K562 (cell line): Measurements from ENCODE around the gene RBM28. TPM values are rescaled to one million over a fixed set of nuclear protein-coding genes. Genes with fewer than 3 reads are reported as not detected.

Source experiments
- ATAC-seq: fragments of 200-7000 bp; cut with Tn5 transposase; 3 replicates; pipeline ENCODE4 v1.9.1; 2020; ENCODE audit warnings: moderate library complexity
- BruUV-seq: library from RNA; stranded (reverse); fragments of 400-500 nt; replicated peaks from 2 replicates; lab custom pipeline; 2021; lab: Mats Ljungman, UMichigan
- CTCF ChIA-PET: fragments of 300-600 bp; formaldehyde crosslinking; extraction: SDS; loops from one replicate; lab custom pipeline; 2021; ENCODE audit warnings: low intra/inter-chr PET ratio; lab: Yijun Ruan, JAX
- POLR2A ChIA-PET: fragments of 300-600, 350-650 bp; sonication (Branson Sonifier 250); formaldehyde crosslinking; extraction: SDS; loops from one replicate; lab custom pipeline; 2021; ENCODE audit warnings: antibody characterized with exemption, inconsistent platforms; lab: Yijun Ruan, JAX
- DNase-seq, 4 experiments: peaks; one replicate each; pipeline versions ENCODE4 v3.0.0 to v3.0.0-alpha.2; 2011 to 2018; ENCODE audit warnings: low spot score in 3 of 4, mixed read lengths in 3 of 4; ENCODE audit errors: extremely low read depth in 1 of 4
- FAIRE-seq: peaks from 2 replicates; lab custom pipeline; 2011; peaks lifted over from hg19 to GRCh38; lab: Jason Lieb, UNC
- H2AFZ ChIP-seq: 2 replicates; pipeline ENCODE4 v1.6.0; 2011; ENCODE audit warnings: low read depth, low read length, control low read depth, inconsistent platforms
- H3K27ac ChIP-seq: fragments of 200-600 bp; 3 replicates; pipeline ENCODE4 v1.8.0; 2011; ENCODE audit warnings: low read depth, mild to moderate bottlenecking, control low read depth, inconsistent platforms, low read length, moderate library complexity, mixed read lengths; ENCODE audit errors: extremely low read depth
- H3K27me3 ChIP-seq, 2 experiments: fragments of 300-600 bp in 1 of 2; 2 replicates in 1 of 2; 3 replicates in 1 of 2; pipeline versions ENCODE4 v1.6.0 to v1.8.0; 2011; ENCODE audit warnings: inconsistent platforms in 2 of 2, low read length in 2 of 2, mild to moderate bottlenecking in 1 of 2, mixed read lengths in 1 of 2, moderate library complexity in 1 of 2; ENCODE audit not compliant: control insufficient read depth in 2 of 2, insufficient read depth in 2 of 2
- H3K36me3 ChIP-seq: fragments of 300-600 bp; 3 replicates; pipeline ENCODE4 v1.8.0; 2011; ENCODE audit warnings: mild to moderate bottlenecking, low read length, inconsistent platforms; ENCODE audit not compliant: control insufficient read depth, insufficient read depth
- H3K4me1 ChIP-seq, 2 experiments: fragments of 200-600 bp in 1 of 2; replicated peaks in 1 of 2; 2 replicates in 1 of 2; 3 replicates in 1 of 2; pipeline versions ENCODE4 v1.5.1 to v1.8.0; 2011; ENCODE audit warnings: inconsistent platforms in 2 of 2, low read length in 2 of 2, mild to moderate bottlenecking in 1 of 2, mixed read lengths in 1 of 2, moderate library complexity in 1 of 2; ENCODE audit not compliant: control insufficient read depth in 2 of 2, insufficient read depth in 2 of 2
- H3K4me2 ChIP-seq: 2 replicates; pipeline ENCODE4 v1.6.1; 2011; ENCODE audit warnings: low read length, control low read depth, inconsistent platforms, mixed read lengths; ENCODE audit not compliant: insufficient read depth
- H3K4me3 ChIP-seq: fragments of 200-600 bp; sonication (generic), shearing (Covaris generic); 2 replicates; pipeline ENCODE4 v1.5.1; 2016; ENCODE audit warnings: control low read depth, inconsistent platforms
- H3K79me2 ChIP-seq: fragments of 200-600 bp; 3 replicates; pipeline ENCODE4 v1.8.0; 2011; ENCODE audit warnings: low read length, inconsistent platforms; ENCODE audit not compliant: control insufficient read depth, insufficient read depth
- H3K9ac ChIP-seq, 2 experiments: 2 replicates each; pipeline versions ENCODE4 v1.6.0 to v1.6.1; 2011; ENCODE audit warnings: low read depth in 2 of 2, low read length in 2 of 2, control low read depth in 1 of 2, inconsistent platforms in 1 of 2, mild to moderate bottlenecking in 1 of 2, mixed read lengths in 1 of 2; ENCODE audit not compliant: insufficient read depth in 1 of 2
- H3K9me1 ChIP-seq: one replicate; pipeline ENCODE4 v1.6.0; 2011; ENCODE audit warnings: inconsistent platforms, mild to moderate bottlenecking, low read length, moderate library complexity; ENCODE audit not compliant: control insufficient read depth, insufficient read depth
- H3K9me3 ChIP-seq: replicated peaks from 2 replicates; pipeline ENCODE4 v1.5.1; 2011; ENCODE audit warnings: low read depth, low read length, inconsistent platforms; ENCODE audit not compliant: control insufficient read depth, insufficient read depth
- H4K20me1 ChIP-seq: replicated peaks from 2 replicates; pipeline ENCODE4 v1.6.1; 2011; ENCODE audit warnings: low read length, inconsistent platforms, mixed read lengths; ENCODE audit not compliant: control insufficient read depth, insufficient read depth
- CTCFL ChIP-seq: IDR thresholded peaks from 2 replicates; pipeline ENCODE4 v1.6.1; 2011; ENCODE audit warnings: borderline replicate concordance, low read depth, mild to moderate bottlenecking, moderate library complexity, low read length; ENCODE audit not compliant: insufficient read depth, poor library complexity, severe bottlenecking
- DMBX1 ChIP-seq: fragments of 250-450 bp; sonication (Bioruptor Pico); IDR thresholded peaks from 2 replicates; pipeline ENCODE4 v1.8.0; 2022; ENCODE audit warnings: inconsistent platforms, mild to moderate bottlenecking, moderate library complexity, borderline replicate concordance
- HDAC8 ChIP-seq: fragments of 450-650 bp; IDR thresholded peaks from 2 replicates; pipeline ENCODE4 v1.6.1; 2016; ENCODE audit warnings: mild to moderate bottlenecking, missing genetic modification characterization, moderate library complexity, missing compliant biosample characterization
- HNRNPH1 ChIP-seq: fragments of 200-400 bp; formaldehyde crosslinking; optimal IDR thresholded peaks from 2 replicates; pipeline ENCODE3; 2017; ENCODE audit warnings: low read depth, mild to moderate bottlenecking, low read length, moderate library complexity
- NR3C1 ChIP-seq: sonication (generic); formaldehyde crosslinking; IDR thresholded peaks from 2 replicates; pipeline ENCODE4 v1.8.1; 2022; ENCODE audit warnings: missing genetic modification reagents
- RFX1 ChIP-seq: fragments of 450-650 bp; IDR thresholded peaks from 2 replicates; pipeline ENCODE4 v1.6.1; 2016; ENCODE audit warnings: mild to moderate bottlenecking, moderate library complexity
- RFX5 ChIP-seq: IDR thresholded peaks from 2 replicates; pipeline ENCODE4 v1.6.1; 2011; ENCODE audit warnings: low read depth, mild to moderate bottlenecking, improper control_type of control experiment, low read length
- SMARCC2 ChIP-seq: fragments of 450-650 bp; IDR thresholded peaks from 2 replicates; pipeline ENCODE4 v1.6.1; 2017; ENCODE audit warnings: antibody characterized with exemption, moderate library complexity, mild to moderate bottlenecking, low read depth
- SREBF2 ChIP-seq: sonication (generic); formaldehyde crosslinking; IDR thresholded peaks from 2 replicates; pipeline ENCODE4 v1.4.0; 2020; ENCODE audit warnings: mild to moderate bottlenecking, missing genetic modification reagents
- U2AF1 ChIP-seq: fragments of 200-400 bp; formaldehyde crosslinking; optimal IDR thresholded peaks from 2 replicates; pipeline ENCODE3; 2017; ENCODE audit warnings: mild to moderate bottlenecking, low read depth, low read length, moderate library complexity
- ZBTB12 ChIP-seq: fragments of 250-450 bp; sonication (Bioruptor Pico); IDR thresholded peaks from 2 replicates; pipeline ENCODE4 v1.4.0; 2020
- ZBTB8A ChIP-seq: fragments of 450-650 bp; IDR thresholded peaks from 2 replicates; pipeline ENCODE4 v1.6.1; 2018; ENCODE audit warnings: mild to moderate bottlenecking, moderate library complexity; ENCODE audit not compliant: partially characterized antibody
- ZC3H4 ChIP-seq: sonication (generic); formaldehyde crosslinking; IDR thresholded peaks from 2 replicates; pipeline ENCODE4 v1.9.0; 2021; ENCODE audit warnings: missing genetic modification reagents, borderline replicate concordance
- ZNF134 ChIP-seq: fragments of 250-450 bp; sonication (Bioruptor Pico); conservative IDR thresholded peaks from 2 replicates; pipeline ENCODE4 v1.4.0; 2020
- ZSCAN29 ChIP-seq: fragments of 450-650 bp; IDR thresholded peaks from 2 replicates; pipeline ENCODE4 v1.6.1; 2017
- WGBS: fragments of 100-300 bp; shearing (Covaris generic); methylation state at CpG from one replicate; pipeline ENCODE4 v1.1.6; 2016; ENCODE audit warnings: low coverage, mixed read lengths; ENCODE audit not compliant: insufficient coverage; ENCODE audit errors: missing lambda C conversion rate; 5-methylcytosine and 5-hydroxymethylcytosine counted together
- in situ Hi-C: fragments of 300-500 bp; cut with MboI; formaldehyde crosslinking; loops from 4 replicates; pipeline ENCODE4 v1.15.0; 2018; ENCODE audit warnings: inconsistent platforms, mixed read lengths
- intact Hi-C: fragments of 100-400 bp; cut with micrococcal nuclease; formaldehyde crosslinking; loops from 2 replicates; pipeline ENCODE4 v1.14.2; 2022
- polyA plus RNA-seq, 8 experiments: library from polyadenylated mRNA; depleted of rRNA in 4 of 8; stranded (reverse) in 5 of 8; unstranded in 3 of 8; fragments of >200 nt; fragmentation: Nextera tagmentation in 2 of 8; fragmentation: Illumina TruSeq in 1 of 8; extraction: Ambion mirVana in 2 of 8; extraction: Trizol in 1 of 8; gene quantifications; 2 replicates each; pipeline versions ENCODE4 v1.2.1 to v1.2.3, GENCODE V29; 2011 to 2014; ENCODE audit warnings: inconsistent platforms in 1 of 8, missing spikeins in 1 of 8
- total RNA-seq, 7 experiments: library from RNA; depleted of rRNA in 6 of 7; stranded (reverse); fragments of >200 nt in 6 of 7; fragmentation: Illumina TruSeq in 2 of 7; extraction: Trizol in 2 of 7; gene quantifications; 2 replicates each; pipeline versions ENCODE4 v1.2.1 to v1.2.3, GENCODE V29; 2011 to 2021; ENCODE audit warnings: low replicate concordance in 1 of 7
- TF ChIP-seq, protein P1 (sequence below): sonication (generic); formaldehyde crosslinking; IDR thresholded peaks from 2 replicates; pipeline ENCODE4 v1.8.0; 2022; ENCODE audit warnings: mild to moderate bottlenecking, missing genetic modification reagents
- TF ChIP-seq, protein P2 (sequence below): fragments of 250-450 bp; sonication (Bioruptor Pico); IDR thresholded peaks from 2 replicates; pipeline ENCODE4 v1.9.0; 2021; ENCODE audit warnings: mild to moderate bottlenecking, inconsistent platforms

RBM28 gene
- total and polyA plus RNA-seq, 9 of the 15 experiments (the other 6 are each of a cell fraction or from before 2014, with no cell fraction given), result 65.8 to 213 (median 138) TPM

- no peak for DNase-seq
- FAIRE-seq, result no peak
- 97% methylated on average over 5 of the region's 5 CpGs for WGBS
- ChIA-PET CTCF (no interaction called here), POLR2A (interaction anchor here (0.5 to 0.7 kb wide), 2 partner anchors 43 to 1895 kb away, joined by 3 read pairs; partner anchors contain the start of gene TMEM209)
- Histone ChIP-seq H3K79me2 (no peaks in the 10 kb centered on the region), H3K4me3 (no peak overlapping the region), H3K4me1 (no peaks in the 10 kb centered on the region), H3K27me3 (no peaks in the 10 kb centered on the region), H3K27ac (no peak overlapping the region), H2AFZ (no peak overlapping the region), H3K9ac (no peak overlapping the region), H3K9me1 (no peaks in the 10 kb centered on the region), H3K9me3 (no peaks in the 10 kb centered on the region), H3K4me2 (no peak overlapping the region), H4K20me1 (no peaks in the 10 kb centered on the region), H3K36me3 (peaks cover 96% of the 10 kb centered on the region)
- no TSS peak for BruUV-seq
- no peak for ATAC-seq
- intact Hi-C loops, result no loop called here
- in situ Hi-C loops, result no loop called here
- TF ChIP-seq RFX5, result no peak
- TF ChIP-seq RFX1, result no peak
- TF ChIP-seq ZNF134 (CRISPR knock-in tag), result no peak
- TF ChIP-seq ZSCAN29, result no peak
- TF ChIP-seq, protein P1, sequence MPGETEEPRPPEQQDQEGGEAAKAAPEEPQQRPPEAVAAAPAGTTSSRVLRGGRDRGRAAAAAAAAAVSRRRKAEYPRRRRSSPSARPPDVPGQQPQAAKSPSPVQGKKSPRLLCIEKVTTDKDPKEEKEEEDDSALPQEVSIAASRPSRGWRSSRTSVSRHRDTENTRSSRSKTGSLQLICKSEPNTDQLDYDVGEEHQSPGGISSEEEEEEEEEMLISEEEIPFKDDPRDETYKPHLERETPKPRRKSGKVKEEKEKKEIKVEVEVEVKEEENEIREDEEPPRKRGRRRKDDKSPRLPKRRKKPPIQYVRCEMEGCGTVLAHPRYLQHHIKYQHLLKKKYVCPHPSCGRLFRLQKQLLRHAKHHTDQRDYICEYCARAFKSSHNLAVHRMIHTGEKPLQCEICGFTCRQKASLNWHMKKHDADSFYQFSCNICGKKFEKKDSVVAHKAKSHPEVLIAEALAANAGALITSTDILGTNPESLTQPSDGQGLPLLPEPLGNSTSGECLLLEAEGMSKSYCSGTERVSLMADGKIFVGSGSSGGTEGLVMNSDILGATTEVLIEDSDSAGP (CRISPR knock-in tag), result no peak
- no peak for TF ChIP-seq ZBTB12 (CRISPR knock-in tag)
- no peak for TF ChIP-seq ZC3H4 (CRISPR knock-in tag)
- no peak for TF ChIP-seq SMARCC2
- TF ChIP-seq U2AF1, result no peak
- TF ChIP-seq, protein P2, sequence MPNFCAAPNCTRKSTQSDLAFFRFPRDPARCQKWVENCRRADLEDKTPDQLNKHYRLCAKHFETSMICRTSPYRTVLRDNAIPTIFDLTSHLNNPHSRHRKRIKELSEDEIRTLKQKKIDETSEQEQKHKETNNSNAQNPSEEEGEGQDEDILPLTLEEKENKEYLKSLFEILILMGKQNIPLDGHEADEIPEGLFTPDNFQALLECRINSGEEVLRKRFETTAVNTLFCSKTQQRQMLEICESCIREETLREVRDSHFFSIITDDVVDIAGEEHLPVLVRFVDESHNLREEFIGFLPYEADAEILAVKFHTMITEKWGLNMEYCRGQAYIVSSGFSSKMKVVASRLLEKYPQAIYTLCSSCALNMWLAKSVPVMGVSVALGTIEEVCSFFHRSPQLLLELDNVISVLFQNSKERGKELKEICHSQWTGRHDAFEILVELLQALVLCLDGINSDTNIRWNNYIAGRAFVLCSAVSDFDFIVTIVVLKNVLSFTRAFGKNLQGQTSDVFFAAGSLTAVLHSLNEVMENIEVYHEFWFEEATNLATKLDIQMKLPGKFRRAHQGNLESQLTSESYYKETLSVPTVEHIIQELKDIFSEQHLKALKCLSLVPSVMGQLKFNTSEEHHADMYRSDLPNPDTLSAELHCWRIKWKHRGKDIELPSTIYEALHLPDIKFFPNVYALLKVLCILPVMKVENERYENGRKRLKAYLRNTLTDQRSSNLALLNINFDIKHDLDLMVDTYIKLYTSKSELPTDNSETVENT (CRISPR knock-in tag), result no peak
- TF ChIP-seq ZBTB8A, result no peak
- TF ChIP-seq HDAC8 (tag), result no peak
- TF ChIP-seq CTCFL, result no peak
- no peak for TF ChIP-seq DMBX1
- no peak for TF ChIP-seq SREBF2 (CRISPR knock-in tag)
- TF ChIP-seq HNRNPH1, result no peak
- TF ChIP-seq NR3C1 (CRISPR knock-in tag), result no peak
These were observed 33.7 kb downstream of the RBM28 start for GRCh38 chr7:128309976-128310375.
